HEK293 (cell line): ENCODE data around the gene DNTTIP2.

ENCODE experiments used
- EGR2 ChIP-seq: fragments of 450-650 bp; formaldehyde crosslinking; IDR thresholded peaks from 2 replicates; pipeline ENCODE4 v1.5.1; 2016; ENCODE audit warnings: low read depth, missing biosample characterization, missing genetic modification characterization
- WT1 ChIP-seq: fragments of 450-650 bp; formaldehyde crosslinking; IDR thresholded peaks from 2 replicates; pipeline ENCODE4 v1.5.1; 2016; ENCODE audit warnings: missing biosample characterization, missing genetic modification characterization
- ZNF10 ChIP-seq: fragments of 450-650 bp; formaldehyde crosslinking; IDR thresholded peaks from 2 replicates; pipeline ENCODE4 v1.5.1; 2017; ENCODE audit warnings: missing biosample characterization, missing genetic modification characterization
- ZNF175 ChIP-seq: fragments of 450-650 bp; formaldehyde crosslinking; IDR thresholded peaks from 2 replicates; pipeline ENCODE4 v1.5.1; 2016; ENCODE audit warnings: missing biosample characterization, missing genetic modification characterization
- ZNF324 ChIP-seq: fragments of 450-650 bp; formaldehyde crosslinking; IDR thresholded peaks from 2 replicates; pipeline ENCODE4 v1.5.1; 2016; ENCODE audit warnings: missing biosample characterization, missing genetic modification characterization
- TF ChIP-seq, protein P1 (sequence below): fragments of 450-650 bp; formaldehyde crosslinking; IDR thresholded peaks from 2 replicates; pipeline ENCODE4 v1.5.1; 2016; ENCODE audit warnings: missing biosample characterization, missing genetic modification characterization
- TF ChIP-seq, protein P2 (sequence below): fragments of 450-650 bp; formaldehyde crosslinking; IDR thresholded peaks from 2 replicates; pipeline ENCODE4 v1.5.1; 2016; ENCODE audit warnings: missing biosample characterization, missing genetic modification characterization

DNA sequence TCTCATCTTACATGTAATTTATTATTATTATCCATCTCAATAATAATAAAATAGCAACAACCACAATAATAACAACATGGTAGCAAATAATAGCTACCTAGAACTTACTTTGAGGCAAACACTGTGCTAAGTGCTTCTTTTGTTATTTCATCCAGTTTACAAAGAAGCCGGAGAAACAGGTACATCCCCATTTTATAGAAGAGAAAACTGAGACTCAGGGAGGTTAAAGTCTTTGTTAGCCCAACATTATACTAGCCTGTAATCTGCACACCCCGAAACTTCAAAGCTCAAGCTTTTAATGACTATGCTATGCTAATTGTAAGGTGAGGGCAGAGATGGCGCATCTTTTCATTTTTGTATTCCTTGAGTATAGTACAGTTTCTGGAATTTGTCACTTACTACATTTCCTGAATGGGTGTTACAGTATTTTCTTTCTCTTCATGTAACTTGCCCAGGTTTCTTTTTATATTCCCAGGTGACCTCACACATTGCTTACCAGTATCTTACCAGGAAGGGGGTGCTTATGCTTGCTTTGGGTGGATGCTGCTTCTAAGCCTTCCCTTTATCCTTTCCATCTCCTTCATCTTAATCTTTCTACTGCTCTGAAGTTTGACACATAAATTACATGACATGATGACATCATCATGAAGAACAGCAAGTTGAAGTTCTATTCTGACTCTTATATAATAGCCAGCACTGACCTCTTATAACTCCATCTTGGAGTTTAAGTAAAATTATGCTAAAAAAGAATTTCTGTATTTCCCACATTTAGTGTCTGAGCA is 21.9 kb upstream of the DNTTIP2 start:
- TF ChIP-seq ZNF324 (no peak), EGR2 (tag by site-specific recombination) (no peak), ZNF10 (tag by site-specific recombination) (no peak), WT1 (no peak), ZNF175 (tag by site-specific recombination) (no peak)
- TF ChIP-seq, protein P1, sequence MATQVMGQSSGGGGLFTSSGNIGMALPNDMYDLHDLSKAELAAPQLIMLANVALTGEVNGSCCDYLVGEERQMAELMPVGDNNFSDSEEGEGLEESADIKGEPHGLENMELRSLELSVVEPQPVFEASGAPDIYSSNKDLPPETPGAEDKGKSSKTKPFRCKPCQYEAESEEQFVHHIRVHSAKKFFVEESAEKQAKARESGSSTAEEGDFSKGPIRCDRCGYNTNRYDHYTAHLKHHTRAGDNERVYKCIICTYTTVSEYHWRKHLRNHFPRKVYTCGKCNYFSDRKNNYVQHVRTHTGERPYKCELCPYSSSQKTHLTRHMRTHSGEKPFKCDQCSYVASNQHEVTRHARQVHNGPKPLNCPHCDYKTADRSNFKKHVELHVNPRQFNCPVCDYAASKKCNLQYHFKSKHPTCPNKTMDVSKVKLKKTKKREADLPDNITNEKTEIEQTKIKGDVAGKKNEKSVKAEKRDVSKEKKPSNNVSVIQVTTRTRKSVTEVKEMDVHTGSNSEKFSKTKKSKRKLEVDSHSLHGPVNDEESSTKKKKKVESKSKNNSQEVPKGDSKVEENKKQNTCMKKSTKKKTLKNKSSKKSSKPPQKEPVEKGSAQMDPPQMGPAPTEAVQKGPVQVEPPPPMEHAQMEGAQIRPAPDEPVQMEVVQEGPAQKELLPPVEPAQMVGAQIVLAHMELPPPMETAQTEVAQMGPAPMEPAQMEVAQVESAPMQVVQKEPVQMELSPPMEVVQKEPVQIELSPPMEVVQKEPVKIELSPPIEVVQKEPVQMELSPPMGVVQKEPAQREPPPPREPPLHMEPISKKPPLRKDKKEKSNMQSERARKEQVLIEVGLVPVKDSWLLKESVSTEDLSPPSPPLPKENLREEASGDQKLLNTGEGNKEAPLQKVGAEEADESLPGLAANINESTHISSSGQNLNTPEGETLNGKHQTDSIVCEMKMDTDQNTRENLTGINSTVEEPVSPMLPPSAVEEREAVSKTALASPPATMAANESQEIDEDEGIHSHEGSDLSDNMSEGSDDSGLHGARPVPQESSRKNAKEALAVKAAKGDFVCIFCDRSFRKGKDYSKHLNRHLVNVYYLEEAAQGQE (tag by site-specific recombination) = no peak
- TF ChIP-seq, protein P2, sequence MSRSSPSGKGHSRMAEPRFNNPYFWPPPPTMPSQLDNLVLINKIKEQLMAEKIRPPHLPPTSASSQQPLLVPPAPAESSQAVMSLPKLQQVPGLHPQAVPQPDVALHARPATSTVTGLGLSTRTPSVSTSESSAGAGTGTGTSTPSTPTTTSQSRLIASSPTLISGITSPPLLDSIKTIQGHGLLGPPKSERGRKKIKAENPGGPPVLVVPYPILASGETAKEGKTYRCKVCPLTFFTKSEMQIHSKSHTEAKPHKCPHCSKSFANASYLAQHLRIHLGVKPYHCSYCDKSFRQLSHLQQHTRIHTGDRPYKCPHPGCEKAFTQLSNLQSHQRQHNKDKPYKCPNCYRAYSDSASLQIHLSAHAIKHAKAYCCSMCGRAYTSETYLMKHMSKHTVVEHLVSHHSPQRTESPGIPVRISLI (tag by site-specific recombination) = no peak
